AML-193 (cell line): ENCODE data around the gene SOBP.

ENCODE experiments used
- DNase-seq, 2 experiments: peaks; one replicate each; lab custom pipeline; 2025; lab: John Stamatoyannopoulos, UW

SOBP gene

DNA sequence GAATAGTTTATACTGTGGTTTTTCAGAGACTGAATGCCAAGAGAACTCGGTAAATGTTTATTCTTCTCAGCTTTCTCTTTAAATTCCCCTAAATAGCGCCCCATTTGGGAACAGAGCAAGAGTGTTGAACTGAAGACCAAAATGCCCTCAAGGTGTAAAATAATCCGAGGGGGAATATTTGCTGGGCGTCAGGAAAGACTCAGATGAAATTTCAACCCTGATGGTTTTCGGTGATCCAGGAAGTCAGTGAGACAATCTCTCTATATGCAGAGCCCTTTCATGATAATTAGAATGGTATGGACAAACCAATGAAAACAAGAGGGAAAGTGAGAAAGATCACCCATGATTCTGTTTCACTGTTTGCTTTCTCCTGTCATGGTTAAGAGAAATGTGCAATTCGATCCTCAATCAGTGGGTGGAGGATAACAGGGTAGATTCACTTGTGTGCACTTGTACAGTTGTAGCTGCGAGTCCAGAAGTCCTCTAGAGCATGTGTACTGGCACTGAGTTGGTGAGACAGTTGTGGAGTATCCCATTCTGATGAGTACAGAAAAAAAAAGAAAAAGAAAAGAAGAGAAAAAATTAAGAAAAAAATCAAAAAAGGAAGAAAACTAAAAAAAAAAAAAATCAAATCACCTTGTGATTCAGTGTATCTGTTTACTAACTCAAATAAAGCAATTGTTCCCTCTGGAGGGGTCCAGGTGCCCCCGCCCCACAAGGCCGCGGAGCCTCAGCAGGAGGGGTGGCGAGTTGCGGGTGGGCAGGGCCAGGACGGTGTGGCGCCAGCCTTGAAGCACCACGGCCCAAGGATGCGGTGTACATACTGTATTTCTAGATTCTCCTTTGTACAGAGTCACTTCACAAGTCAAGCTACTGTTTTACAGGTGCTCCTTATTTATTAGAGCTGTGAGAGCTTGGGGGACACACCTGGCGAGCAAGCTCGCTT is 169.3 kb downstream of the SOBP start:
- no peak for DNase-seq

DNA sequence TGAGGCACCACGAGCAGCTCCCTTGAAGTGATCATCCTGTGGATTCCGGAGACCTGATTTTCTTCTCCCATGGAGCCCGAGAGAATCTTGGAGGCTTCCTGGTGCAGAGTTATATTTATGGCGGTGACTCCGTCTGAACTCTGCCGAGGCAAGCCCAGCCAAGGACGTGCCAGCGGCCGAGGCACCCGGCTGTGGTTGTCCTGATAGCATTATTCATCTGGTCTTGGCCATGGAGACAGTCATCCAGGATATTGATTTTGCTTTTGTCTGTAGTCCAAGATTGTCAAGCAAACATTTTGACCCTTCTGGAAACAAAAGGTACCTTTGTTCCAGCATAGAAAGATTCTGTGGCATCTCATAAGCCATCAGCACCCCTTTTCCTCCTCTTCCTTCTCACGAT is 170.9 kb downstream of the SOBP start:
- DNase-seq, result no peak

DNA sequence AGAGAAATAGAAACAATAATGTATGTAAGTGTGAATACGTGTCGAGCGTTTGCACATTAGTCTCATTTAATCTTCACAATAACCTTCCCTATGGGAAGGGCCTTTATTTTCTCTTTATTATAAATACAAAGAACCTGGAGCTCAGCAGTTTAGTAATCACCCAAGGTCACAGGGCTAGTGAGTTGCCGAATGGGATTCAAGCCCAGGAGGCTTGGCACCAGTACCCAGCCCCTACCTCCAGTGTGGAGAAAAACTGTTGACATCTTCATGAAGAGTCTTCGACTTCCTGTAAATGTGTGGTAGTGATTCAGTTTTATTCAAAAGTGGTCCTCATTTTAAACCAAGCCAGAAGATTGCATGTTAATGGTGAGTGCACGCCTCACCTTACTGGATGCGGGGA is 171.4 kb downstream of the SOBP start:
- DNase-seq, result no peak

DNA sequence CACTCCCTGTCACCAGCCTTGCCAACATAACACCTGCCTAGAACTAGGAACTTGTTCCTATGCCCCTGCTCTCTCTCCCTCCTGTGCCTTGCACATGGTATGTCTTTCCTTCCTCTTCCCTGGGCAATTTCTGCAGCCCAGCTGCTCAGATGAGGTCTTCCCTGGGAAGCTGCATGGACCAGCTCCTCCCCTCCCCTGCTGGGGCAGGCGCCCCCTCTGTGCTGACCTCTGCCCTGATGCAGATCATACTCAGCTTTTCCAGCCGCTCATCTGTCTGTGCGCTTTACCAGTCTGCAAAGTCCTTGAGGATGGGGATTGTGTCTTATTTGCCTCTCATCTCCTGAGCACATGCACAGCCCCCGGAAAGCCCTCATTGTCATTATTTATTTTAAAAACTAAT is 172.4 kb downstream of the SOBP start:
- DNase-seq, result no peak

DNA sequence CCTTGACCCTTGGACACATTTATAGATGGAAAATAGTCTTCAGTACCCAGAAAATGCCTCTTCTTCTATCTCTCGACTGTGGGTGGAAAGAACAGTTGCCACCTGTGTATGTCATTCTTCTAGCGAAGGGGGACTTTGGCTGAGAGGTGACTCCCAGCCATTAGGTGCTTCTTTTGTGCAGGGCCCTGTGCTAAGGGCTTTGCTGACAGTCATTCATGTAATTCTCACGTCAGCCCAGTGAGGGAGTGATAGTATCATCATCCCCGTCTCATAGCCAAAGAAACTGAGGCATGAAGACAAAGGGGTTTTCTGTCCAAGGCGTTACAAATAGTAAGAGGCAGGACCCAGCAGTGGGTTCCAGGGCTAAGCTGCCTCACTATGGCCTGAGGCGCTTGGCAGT is 173.4 kb downstream of the SOBP start:
- no peak for DNase-seq

DNA sequence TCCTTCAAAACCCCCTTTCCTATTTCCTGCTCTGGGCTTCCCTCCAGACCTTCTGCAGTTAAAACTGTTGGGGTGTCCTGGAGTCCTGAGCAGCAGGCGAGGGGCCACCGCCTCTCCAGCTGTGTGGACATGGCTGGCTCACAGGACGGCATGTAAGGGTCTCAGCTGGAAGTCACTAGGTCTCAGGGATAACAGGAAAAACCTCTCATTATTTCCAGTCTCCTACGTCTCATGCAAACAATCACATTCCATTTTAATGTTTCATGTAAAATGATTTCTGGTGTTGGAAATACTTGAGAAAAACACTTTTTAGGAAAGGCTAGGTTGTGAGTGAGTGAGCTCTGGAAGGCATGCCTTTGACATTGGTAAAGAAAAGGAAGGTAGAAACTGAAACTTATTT is 175.5 kb downstream of the SOBP start:
- no peak for DNase-seq

DNA sequence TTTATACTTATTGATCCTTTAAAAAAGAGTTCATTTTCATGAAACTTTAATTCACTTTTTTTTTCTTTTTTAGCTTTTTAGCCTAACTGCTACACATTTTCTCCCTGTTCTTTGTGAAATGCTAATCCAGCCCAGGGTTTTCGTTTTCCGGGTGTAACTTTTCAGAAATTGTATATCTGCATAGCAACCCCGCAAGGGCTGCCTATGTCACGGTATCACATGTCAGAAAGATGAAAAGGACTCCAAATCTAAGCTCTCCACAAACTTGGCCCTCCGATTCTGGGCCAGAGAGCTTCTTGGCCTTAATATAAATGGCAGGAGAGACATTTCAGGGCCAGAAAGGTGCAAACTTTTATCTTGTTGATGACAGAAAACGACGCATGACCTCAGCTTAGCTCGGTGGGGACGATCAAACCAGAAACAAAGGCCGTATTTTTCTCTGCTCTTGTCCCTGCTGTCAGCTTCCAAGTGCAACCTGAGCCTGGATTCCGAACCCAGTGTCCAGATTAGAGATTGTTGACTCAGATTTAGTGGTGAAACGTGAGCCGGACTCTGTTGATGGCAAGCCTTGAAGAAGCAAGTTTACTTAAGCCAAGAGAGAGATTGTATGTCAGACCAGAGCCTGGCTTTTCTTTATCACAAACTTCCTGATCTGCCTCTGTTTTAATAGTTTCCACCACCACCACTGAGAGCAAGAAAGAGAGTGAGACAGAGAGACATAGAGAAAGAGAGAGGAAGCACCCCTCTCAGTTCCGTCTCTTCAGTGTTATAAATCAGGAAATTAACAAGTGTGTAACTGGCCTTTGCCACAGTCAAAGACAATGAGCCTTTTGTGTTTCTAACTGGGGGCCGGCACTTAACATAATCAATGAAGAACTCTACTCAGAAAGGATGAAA is 176.4 kb downstream of the SOBP start:
- no peak for DNase-seq

DNA sequence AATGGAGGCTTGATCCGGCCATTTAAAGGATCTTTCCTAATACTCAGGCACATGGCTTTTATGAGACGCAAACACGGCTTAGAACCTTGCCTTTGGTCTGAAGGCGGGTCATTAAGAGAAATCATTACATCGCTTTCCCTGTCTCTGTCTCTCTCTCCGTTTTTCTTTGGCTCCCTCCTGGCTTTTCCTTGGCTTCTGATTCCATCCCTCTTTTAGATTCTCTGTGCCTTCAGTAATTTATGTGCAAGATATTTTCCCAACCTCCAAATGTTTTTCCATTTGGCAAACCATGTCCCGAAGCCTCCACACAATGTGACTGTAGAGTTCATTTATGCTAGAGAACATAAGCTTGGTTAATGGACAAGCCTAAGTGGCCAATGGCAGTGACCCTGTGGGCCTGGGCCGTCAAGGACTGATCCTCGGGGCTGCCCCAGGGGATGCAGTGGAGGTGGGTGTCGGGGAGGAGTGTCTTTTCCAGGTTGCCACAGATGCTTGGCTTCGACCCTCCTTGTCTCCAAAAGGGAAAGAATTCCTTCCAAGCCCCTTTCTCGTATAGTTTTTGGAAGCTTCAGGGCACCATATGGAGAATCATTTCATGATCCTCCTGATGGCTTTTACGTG is 177.2 kb downstream of the SOBP start:
- DNase-seq, result no peak

DNA sequence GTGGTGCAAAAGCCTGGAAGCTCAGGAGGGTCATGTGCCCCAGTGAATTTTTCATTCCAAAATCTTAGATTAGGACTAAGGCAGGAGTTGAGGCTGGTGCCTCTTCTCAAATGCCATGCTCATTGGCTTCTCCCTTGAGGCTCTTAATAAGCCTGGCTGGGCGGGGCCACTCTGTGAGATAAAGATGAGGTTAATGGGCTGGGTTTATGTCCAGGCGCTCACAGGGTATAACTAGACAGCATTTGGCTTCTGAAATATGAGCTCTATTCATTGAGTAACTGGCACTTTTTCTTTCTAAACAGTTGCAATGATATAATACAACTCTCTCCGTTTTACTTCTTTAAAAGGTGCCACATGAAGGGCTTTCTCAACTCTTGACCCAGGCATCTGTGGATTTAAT is 177.9 kb downstream of the SOBP start:
- no peak for DNase-seq

DNA sequence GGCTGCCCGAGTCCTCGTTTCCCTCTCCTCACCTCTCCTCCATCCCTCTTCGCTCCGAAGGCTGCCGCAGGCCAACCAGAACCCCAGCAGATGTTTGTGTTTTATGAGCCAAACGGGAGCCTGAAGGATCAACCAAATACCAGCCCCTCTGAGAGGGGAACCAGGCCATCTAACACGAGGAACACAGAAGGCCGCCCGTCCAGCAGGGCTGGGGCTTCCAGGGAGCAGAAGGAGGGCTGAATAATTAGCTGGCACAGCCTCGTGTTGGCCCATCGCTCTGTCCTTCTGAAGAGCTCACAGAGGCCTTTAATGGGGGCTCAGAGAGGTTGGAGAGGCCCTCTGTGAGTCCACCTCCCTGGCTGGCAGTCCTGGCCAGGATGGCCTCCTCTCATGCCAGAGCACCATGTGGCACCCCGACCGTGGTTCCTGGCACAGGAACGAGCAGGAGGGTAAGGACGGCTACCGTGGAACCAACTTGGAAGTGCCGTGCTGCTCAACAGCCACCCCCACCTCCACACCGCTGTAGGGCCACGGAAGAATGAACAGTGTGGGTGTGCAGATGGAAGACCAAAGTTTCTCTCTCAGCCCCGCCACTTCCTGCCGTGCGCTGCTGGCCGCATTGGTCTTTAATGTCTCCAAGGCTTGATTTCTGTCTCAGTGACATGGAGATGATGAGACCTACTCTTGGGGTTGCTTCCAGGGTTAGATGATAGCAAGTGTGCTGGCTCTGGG is 179.0 kb downstream of the SOBP start:
- no peak for DNase-seq

DNA sequence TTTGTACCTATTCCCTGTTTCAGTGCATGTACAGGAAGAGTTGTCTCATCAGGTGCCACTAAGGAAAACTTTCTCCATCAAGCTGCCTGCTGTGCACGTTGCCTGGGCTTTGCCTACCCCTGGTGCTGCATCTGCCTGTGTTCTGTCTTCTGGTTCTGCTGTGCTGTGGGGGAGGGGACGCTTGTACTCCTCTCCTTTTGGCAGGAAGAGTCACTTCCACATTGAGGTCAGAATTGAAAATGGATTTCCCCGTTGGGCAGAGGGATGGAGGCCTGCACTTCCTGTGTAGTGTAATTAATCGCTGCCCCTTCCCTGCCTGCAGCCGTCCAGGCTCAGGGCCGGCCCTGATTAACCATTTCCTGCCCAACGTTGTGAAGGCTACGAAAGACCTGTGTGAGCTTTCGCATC is 180.9 kb downstream of the SOBP start:
- peak; percentile 84 to 87 for DNase-seq

DNA sequence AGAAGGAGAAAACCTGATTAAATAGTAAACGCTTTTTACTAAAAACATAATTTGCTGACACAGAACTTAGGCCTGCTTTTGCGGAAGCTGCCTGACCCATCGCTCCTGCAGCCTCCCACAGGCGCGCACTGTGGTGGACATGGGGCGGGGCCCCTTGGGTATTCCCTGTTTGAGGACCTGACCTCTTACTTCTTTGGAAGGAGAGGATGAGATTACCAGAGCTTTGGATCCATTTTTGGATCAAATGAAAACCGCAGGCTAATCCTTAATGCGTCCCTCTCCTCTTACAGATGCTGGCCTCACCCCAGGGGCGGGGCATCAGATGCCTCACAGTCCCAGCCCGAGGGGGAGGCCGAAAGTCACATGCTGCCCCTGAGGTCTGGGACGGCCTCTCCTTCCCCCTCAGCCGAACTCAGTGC is 183.2 kb downstream of the SOBP start:
- DNase-seq, result no peak

DNA sequence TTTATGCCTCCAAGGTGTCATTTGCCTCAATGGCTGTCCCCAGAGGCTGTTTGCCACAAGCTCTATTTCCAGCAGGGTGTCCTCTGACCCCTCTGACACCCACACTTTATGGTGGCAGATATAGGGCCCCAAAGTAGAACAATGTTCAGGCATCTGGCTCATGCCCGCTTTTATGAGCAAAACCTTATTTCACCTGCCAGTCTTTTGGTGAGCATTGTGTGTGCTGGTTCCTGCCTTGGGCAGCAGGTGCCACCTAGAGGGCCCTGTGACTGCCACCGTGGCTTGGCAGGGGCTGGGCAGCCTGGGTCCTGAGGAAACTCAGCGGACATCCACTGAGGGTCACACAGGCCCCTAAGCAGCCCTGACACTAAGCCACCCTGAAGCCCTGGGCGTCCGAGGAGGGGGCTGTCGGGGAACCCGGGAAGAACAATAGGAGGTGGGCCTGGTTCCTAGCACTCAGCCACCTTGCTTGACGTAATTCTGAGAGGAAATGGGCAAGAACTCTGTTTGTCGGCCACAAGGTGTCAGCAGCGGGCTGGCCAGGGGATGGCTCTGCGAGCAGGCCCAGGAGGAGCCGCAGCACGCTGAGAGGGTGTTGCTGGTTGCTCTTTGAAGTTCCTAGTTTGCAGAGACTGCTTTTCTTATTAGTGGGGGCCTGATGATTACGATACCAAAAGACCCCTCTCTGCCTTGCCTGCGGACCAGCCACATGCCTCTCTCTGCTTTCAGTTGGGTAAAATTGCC is 185.2 kb downstream of the SOBP start:
- peak; percentile 91 to 93 for DNase-seq

DNA sequence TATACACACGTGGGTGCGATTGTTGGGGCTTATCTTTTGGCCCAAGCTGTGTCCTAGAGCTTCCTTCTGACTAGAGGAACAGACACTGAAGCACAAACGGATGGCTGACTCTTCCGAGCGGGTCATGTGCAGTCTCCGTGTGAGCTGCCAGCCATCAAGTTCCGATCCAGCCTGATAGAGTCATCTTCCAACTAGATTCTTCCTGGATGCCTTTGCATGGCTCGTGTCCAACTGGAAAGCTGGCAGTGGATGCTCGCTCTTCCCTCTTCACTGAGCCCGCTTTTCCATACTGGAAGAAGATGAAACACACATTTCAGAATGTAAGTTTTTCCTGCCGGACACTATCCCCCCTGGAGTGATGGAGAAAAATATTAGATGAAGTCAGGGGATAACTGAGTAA is 186.1 kb downstream of the SOBP start:
- DNase-seq, result no peak

DNA sequence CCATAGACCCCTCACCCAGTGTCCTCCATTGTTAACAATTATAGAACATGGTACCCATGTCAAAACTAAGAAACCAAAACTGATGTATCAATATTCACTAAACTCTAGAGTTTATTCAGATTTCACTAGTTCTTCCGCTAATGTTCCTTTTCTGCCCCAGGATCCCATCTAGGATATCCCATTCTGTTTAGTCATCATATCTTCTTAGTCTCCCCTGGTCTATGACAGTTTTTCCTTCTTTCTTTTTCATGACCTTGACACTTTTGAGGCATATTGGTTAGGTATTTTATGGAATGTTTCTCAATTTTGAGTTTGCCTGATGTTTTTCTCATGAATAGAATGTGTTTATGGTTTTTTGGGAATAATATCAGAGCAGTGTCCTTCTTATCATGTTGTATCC is 187.5 kb downstream of the SOBP start:
- no peak for DNase-seq

DNA sequence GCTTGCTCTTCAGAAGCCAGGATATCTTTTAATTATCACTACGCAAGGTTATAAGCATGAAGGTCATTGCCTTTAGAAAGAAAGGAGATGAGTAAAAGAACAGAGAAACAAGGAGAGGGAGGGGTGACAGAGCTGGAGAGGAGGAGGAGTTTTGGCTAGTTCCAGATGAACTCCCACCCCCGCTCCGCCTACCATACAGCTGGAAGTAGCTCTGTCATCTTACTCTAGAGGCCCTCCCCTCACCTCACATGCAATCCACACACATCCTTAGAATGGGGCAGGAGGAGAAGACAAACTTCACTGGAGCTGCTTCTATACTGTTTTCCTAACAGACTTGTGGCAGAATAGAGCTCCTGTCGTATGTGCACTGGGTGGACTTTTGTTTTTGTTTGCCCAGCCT is 189.5 kb downstream of the SOBP start:
- DNase-seq, result no peak

DNA sequence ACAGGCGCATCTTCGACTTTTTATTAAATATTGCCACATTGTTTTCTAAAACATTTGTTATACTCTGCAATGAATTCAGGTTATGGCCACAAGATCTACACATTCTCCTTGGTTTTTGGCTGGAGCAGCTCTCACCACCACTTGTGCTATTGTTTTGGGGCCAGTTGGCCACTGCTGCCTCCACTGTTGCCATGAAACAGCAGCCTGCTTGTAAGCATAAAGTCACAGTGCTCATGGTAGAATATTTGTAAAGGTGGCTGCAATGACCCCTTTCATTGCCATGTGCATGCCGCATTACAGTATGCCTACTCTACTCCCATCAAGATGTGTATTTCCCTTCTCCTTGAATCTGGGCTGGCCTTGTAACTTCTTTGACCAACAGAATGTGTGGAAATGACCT is 192.8 kb downstream of the SOBP start:
- no peak for DNase-seq

DNA sequence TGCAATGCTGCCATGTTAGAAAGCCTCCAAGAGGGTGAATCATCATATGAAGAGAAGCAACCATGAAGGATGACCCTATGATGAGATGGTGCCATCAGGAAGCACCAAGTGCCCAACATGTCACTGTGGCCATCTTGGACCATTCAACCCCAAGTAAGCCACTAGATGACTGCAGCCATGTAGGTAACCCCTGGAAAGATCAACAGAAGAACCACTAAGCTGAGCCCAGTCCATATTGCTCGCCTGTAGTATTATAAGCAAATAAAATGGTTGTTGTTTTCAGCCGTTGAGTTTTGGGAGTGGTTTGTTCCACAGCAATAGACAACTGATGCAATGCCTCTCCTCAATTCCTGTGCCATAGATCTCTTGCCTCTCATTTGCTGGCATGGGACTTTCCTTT is 193.3 kb downstream of the SOBP start:
- no peak for DNase-seq

DNA sequence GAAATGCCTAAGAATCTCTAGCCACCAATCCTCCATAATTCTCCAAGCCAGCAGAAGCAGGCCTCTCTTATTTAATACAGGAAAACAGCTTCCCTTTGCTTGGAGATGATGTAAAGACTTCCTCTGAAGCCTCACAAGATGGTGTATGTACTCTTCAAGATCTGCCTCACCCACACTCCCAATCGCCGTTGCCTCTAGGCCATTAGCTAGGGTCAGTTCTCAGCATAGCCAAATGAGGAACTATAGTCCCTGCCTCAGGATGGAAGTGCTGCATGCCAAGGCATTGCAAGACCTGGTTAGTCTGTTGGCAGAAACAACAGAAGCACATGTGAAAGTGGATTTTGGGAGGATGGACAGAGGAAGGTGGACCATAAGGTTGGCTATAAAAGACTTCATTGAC is 195.1 kb downstream of the SOBP start:
- DNase-seq, result peak; percentile 36 to 62

DNA sequence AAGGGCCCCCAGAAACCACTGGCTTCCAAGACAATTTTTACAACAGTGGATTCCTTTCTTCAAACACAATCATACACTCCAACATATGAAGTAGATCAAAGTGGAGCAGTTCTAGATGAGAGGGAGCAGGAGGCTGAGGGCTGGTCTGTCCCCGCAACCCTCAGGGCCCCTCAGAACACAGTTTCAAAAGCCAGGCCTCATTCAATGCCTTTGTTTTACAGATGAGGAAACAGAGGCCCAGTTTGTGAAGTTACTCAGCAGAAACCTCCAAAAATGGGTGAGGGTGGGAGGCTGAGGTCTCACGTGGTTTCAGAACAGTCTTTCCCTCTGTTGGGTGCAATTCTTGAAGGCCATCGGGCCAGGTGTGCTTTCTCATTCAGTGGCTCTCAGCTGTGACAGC is 199.3 kb downstream of the SOBP start:
- DNase-seq, result no peak
